ENCODE results near the gene PODXL2.

Gene PODXL2

GRCh38 chr3:127672429-127673190 lies 43.6 kb downstream of the PODXL2 start, which contains the start of gene ABTB1:
TSS of gene ABTB1 (plus strand) at chr3:127672952. CDS start at chr3:127673026, 74 bp downstream.
- Histone ChIP-seq H4K20me1 (ENCODE audit: insufficient read depth, low read length) (peaks cover 3% of the 10 kb centered on the region), H3K4me1 (ENCODE audit: insufficient read depth, low read length) (peaks cover 24% of the 10 kb centered on the region), H3K9me3 (ENCODE audit: insufficient read depth, low read length, severe bottlenecking) (no peaks in the 10 kb centered on the region), H3K27me3 (ENCODE audit: insufficient read depth, low read length, poor library complexity) (no peaks in the 10 kb centered on the region), H3K27ac (ENCODE audit: low read length) (peak within 1 kb of the TSS; percentile 79), H3K36me3 (ENCODE audit: insufficient read depth, low read length) (peaks cover 25% of the 10 kb centered on the region; the same call in 1 of the 2 replicates), H3K4me3 (ENCODE audit: low read depth in 1 of 2, low read length in 2 of 2) (peak within 1 kb of the TSS; percentile 80 to 96), H3K9ac (ENCODE audit: low read depth, low read length) (peak within 1 kb of the TSS; percentile 98), H3K79me2 (ENCODE audit: insufficient read depth, low read length) (peaks cover 17% of the 10 kb centered on the region), H3K4me2 (ENCODE audit: insufficient read depth, low read length) (peak within 1 kb of the TSS; percentile 92), H2AFZ (ENCODE audit: low read depth, low read length) (peak within 1 kb of the TSS; percentile 97)
- peak; percentile 83 for ATAC-seq (ENCODE audit: insufficient read depth, low read depth)
- TF ChIP-seq EZH2 (IDR thresholded peaks at IDR 0.05; ENCODE audit: borderline replicate concordance, low read depth, low read length, severe bottlenecking), result no peak
- peak; percentile 89 for DNase-seq

DNA sequence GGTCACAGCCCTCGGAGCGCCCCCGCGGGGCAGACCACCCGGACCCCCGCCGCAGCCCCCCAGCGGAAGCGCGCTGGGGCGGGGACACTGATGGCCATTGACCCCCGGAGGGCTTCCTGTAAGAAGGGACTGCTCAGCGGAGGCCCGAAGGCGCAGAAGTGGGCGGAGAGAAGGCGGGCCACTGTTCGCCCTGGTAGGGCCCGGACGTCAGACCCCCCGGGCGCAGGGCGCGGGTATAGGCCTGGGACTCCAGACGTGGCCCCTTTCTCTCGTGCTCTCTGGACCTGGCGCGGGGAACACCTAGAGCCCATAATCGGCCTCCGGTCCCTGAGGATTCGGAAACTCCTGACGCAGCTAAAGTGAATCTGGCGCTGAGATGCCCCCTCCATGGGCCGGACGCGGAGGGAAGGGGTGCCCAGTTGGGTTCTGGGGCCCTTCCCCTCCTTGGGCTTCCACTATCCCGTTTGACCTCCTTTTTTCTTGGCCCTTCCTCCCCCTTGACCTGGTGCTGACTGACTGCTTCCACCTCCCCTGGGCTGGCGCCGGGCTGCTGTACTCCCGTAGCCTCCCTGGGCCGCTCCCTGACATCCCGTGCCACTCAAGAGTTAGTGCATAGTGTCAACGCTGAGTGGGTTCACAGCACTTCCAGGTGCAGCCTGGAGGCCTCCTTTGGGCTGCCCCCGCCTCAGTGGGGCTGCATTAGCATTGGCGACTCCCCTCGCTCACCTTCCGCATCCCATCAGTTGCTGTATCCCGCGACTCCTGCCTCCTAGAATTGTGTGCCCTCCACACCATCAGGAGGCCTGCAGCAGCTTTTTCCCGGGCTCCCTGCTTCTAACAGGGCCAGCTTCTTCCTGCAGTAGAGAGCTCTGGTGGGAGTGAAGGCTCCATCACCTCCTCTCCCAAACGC lies 44.5 kb downstream of the PODXL2 start:
- peak overlapping the region; percentile 92 for H3K4me2 ChIP-seq (ENCODE audit: insufficient read depth, low read length)
- peak overlapping the region; percentile 79 for H3K27ac ChIP-seq (ENCODE audit: low read length)
- ATAC-seq (ENCODE audit: insufficient read depth, low read depth), result peak; percentile 58
- peak overlapping the region; percentile 98 for H3K9ac ChIP-seq (ENCODE audit: low read depth, low read length)
- peaks cover 17% of the 10 kb centered on the region for H3K79me2 ChIP-seq (ENCODE audit: insufficient read depth, low read length)
- peaks cover 3% of the 10 kb centered on the region for H4K20me1 ChIP-seq (ENCODE audit: insufficient read depth, low read length)
- peak; percentile 66 for DNase-seq
- no peaks in the 10 kb centered on the region for H3K27me3 ChIP-seq (ENCODE audit: insufficient read depth, low read length, poor library complexity)
- H2AFZ ChIP-seq (ENCODE audit: low read depth, low read length), result peak overlapping the region; percentile 97
- H3K36me3 ChIP-seq (ENCODE audit: insufficient read depth, low read length), result peaks cover 27% of the 10 kb centered on the region; the same call in 1 of the 2 replicates
- H3K9me3 ChIP-seq (ENCODE audit: insufficient read depth, low read length, severe bottlenecking), result no peaks in the 10 kb centered on the region
- TF ChIP-seq EZH2 (IDR thresholded peaks at IDR 0.05; ENCODE audit: borderline replicate concordance, low read depth, low read length, severe bottlenecking) (no peak), CTCF (IDR thresholded peaks at IDR 0.05; ENCODE audit: borderline replicate concordance, extremely low read depth, low read length, poor library complexity, severe bottlenecking) (no peak)
- peak overlapping the region; percentile 80 to 96; a peak in 3 of 4 replicates for H3K4me3 ChIP-seq (ENCODE audit: low read depth in 1 of 2, low read length in 2 of 2)
- H3K4me1 ChIP-seq (ENCODE audit: insufficient read depth, low read length), result peaks cover 24% of the 10 kb centered on the region

DNA sequence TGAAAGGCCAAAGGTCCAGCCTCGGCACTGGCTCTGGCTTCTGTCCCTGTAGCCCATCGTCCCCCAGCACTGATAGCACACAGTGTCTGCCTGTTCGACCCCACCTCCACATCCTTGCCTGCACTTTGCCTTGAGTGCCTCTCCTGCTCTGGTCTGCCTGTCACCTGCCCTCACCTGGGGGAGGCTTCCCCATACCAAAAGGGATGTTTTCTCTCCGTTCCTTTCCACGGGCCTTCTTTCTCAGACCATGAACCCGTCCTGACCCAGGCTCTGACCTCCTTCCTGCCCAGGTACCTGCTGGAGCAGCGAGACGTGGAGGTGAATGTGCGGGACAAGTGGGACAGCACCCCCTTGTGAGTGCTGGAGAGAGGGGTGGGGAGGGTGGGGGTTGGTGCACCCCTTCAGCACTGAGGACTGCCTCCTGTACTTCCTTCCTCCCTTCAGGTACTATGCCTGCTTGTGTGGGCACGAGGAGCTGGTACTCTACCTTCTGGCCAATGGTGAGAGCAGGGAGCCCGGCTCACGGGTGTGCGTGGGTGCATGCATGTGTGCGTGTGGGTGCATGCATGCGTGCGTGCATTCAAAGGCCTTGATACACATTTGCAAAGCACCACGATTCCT lies 45.2 kb downstream of the PODXL2 start:
- ATAC-seq (ENCODE audit: insufficient read depth, low read depth), result no peak
- no peak for DNase-seq
- H4K20me1 ChIP-seq (ENCODE audit: insufficient read depth, low read length), result peaks cover 3% of the 10 kb centered on the region
- no peaks in the 10 kb centered on the region for H3K9me3 ChIP-seq (ENCODE audit: insufficient read depth, low read length, severe bottlenecking)
- peak overlapping the region; percentile 92 for H3K4me2 ChIP-seq (ENCODE audit: insufficient read depth, low read length)
- H2AFZ ChIP-seq (ENCODE audit: low read depth, low read length), result no peak overlapping the region
- H3K4me3 ChIP-seq (ENCODE audit: low read depth in 1 of 2, low read length in 2 of 2), result peak overlapping the region in 1 of 2 experiments; percentile 96; a peak in 2 of 4 replicates
- peaks cover 24% of the 10 kb centered on the region for H3K4me1 ChIP-seq (ENCODE audit: insufficient read depth, low read length)
- no peaks in the 10 kb centered on the region for H3K27me3 ChIP-seq (ENCODE audit: insufficient read depth, low read length, poor library complexity)
- peaks cover 17% of the 10 kb centered on the region for H3K79me2 ChIP-seq (ENCODE audit: insufficient read depth, low read length)
- H3K9ac ChIP-seq (ENCODE audit: low read depth, low read length), result peak overlapping the region; percentile 98
- no peak overlapping the region; the same call in 1 of the 2 replicates for H3K27ac ChIP-seq (ENCODE audit: low read length)
- TF ChIP-seq CTCF (IDR thresholded peaks at IDR 0.05; ENCODE audit: borderline replicate concordance, extremely low read depth, low read length, poor library complexity, severe bottlenecking), result no peak
- TF ChIP-seq EZH2 (IDR thresholded peaks at IDR 0.05; ENCODE audit: borderline replicate concordance, low read depth, low read length, severe bottlenecking), result no peak
- peaks cover 27% of the 10 kb centered on the region; the same call in 1 of the 2 replicates for H3K36me3 ChIP-seq (ENCODE audit: insufficient read depth, low read length)

Data from DND-41 (cell line).